Measurements from ENCODE around the gene PCDHB1. TPM values are rescaled to one million over a fixed set of nuclear protein-coding genes. Genes with fewer than 3 reads are reported as not detected.

The PCDHB1 gene
- total and polyA plus RNA-seq, 2 experiments from 2014 or later: 0.03 to 0.05 TPM

DNA sequence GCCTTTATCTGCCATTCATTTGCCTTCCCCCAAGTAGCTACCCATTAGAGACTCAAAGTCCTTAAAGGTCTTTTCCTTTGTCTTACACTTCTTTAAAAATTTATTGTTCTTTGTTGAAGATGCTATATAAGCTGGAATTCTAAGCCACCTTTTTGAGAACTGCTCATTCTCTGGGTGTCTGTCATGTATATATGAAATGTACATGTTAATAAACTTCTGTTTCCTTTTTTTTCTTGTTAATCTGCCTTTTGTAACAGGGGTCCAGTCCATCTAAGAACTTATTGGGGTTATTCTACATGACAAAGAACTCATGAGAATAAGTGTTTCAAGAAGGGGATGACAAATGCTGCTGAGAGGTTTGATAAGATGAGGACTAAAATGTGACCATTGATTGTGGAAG lies 43.4 kb upstream of the PCDHB1 start (continued):
- TF ChIP-seq ZNF462 (CRISPR knock-in tag; IDR thresholded peaks at IDR 0.05): no peak
- TF ChIP-seq ETS1 (IDR thresholded peaks at IDR 0.05): no peak
- no peak for TF ChIP-seq POLR2AphosphoS5 (IDR thresholded peaks at IDR 0.05; ENCODE audit: low read depth)
- no peak for TF ChIP-seq EZH2phosphoT487 (IDR thresholded peaks at IDR 0.05; ENCODE audit: unreplicated experiment)
- no peak for TF ChIP-seq NANOG (IDR thresholded peaks at IDR 0.05; ENCODE audit: borderline replicate concordance)
- TF ChIP-seq CTCF (conservative IDR thresholded peaks at IDR 0.05; ENCODE audit: low read depth in 2 of 2): no peak
- no peak for TF ChIP-seq REST (IDR thresholded peaks at IDR 0.05; ENCODE audit: unreplicated experiment)
- no peak for TF ChIP-seq ZNF114 (CRISPR knock-in tag; IDR thresholded peaks at IDR 0.05)
